Measurements from ENCODE around the gene C1S. TPM values are rescaled to one million over a fixed set of nuclear protein-coding genes. Genes with fewer than 3 reads are reported as not detected.

Gene C1S
- total and polyA plus RNA-seq, 9 of the 15 experiments (the other 6 are each of a cell fraction or from before 2014, with no cell fraction given): 0.08 to 0.84 (median 0.27) TPM

DNA sequence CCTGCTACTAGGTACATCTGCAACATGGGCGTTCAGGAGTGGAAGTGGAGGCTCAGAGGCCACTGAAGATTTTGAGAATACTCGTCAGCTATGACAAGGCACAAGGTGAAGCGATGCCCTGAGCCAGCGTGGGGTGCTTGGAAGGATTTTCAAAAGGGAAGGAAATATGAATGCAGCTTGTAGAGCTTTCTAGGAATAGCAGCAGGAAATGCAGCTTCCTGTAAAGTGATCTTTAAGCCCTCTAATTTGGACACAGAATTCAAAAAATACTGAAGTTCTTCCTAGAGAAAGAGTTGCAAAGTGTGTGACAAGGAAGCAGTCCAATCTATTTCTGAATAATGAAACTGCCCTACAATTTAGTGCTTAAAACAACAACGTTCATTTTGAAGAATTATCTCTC, 13.2 kb upstream of the C1S start:
- H3K79me2 ChIP-seq (ENCODE audit: control insufficient read depth, insufficient read depth, low read length): no peaks in the 10 kb centered on the region
- ATAC-seq (no peak), DNase-seq (ENCODE audit: extremely low read depth in 1 of 4, low spot score in 3 of 4) (no peak), FAIRE-seq (no peak)
- no peaks in the 10 kb centered on the region for H3K36me3 ChIP-seq (ENCODE audit: control insufficient read depth, insufficient read depth, low read length)
- peak overlapping the region; percentile 74 for H2AFZ ChIP-seq (ENCODE audit: low read depth, low read length)
- intact Hi-C loops (cut with micrococcal nuclease): no loop called here
- no peak overlapping the region for H3K27ac ChIP-seq (ENCODE audit: extremely low read depth, low read depth, low read length)
- H3K4me1 ChIP-seq (replicated peaks in 1 of 2; ENCODE audit: control insufficient read depth in 2 of 2, insufficient read depth in 2 of 2, low read length in 2 of 2): no peaks in the 10 kb centered on the region; a peak in 1 of 5 replicates
- H3K27me3 ChIP-seq (ENCODE audit: control insufficient read depth in 2 of 2, insufficient read depth in 2 of 2, low read length in 2 of 2): no peaks in the 10 kb centered on the region
- no peak overlapping the region for H3K4me3 ChIP-seq
- POLR2A ChIA-PET: interaction anchor here (0.7 kb wide), 1 partner anchor 10 kb away, joined by 3 read pairs; no protein-coding TSS in a partner anchor
- no TSS peak for BruUV-seq (replicated peaks)
- in situ Hi-C loops (cut with MboI): no loop called here
- TF ChIP-seq JUND (IDR thresholded peaks at IDR 0.05; ENCODE audit: borderline replicate concordance, low read depth, low read length) (no peak), JUND (tag; IDR thresholded peaks at IDR 0.05; ENCODE audit: borderline replicate concordance, low read depth, low read length) (no peak), TSC22D4 (tag; IDR thresholded peaks at IDR 0.05) (no peak), CTCFL (IDR thresholded peaks at IDR 0.05; ENCODE audit: borderline replicate concordance, insufficient read depth, low read depth, low read length, poor library complexity, severe bottlenecking) (no peak), SRF (CRISPR knock-in tag; IDR thresholded peaks at IDR 0.05) (no peak), GABPA (tag; conservative IDR thresholded peaks at IDR 0.05; ENCODE audit: low read depth) (no peak), MLLT1 (IDR thresholded peaks at IDR 0.05) (no peak), ATF3 (IDR thresholded peaks at IDR 0.05) (no peak), ATF3 (CRISPR knock-in tag; conservative IDR thresholded peaks at IDR 0.05) (no peak), CREBBP (IDR thresholded peaks at IDR 0.05; ENCODE audit: low read depth, low read length) (no peak)
- TF ChIP-seq, protein P1, sequence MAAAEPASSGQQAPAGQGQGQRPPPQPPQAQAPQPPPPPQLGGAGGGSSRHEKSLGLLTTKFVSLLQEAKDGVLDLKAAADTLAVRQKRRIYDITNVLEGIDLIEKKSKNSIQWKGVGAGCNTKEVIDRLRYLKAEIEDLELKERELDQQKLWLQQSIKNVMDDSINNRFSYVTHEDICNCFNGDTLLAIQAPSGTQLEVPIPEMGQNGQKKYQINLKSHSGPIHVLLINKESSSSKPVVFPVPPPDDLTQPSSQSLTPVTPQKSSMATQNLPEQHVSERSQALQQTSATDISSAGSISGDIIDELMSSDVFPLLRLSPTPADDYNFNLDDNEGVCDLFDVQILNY (CRISPR knock-in tag; IDR thresholded peaks at IDR 0.05): no peak
- no peak overlapping the region for H3K4me2 ChIP-seq (ENCODE audit: insufficient read depth, low read length)
- WGBS (ENCODE audit: insufficient coverage, low coverage, missing lambda C conversion rate): 43% methylated on average over 5 of the region's 5 CpGs
- H3K9ac ChIP-seq (ENCODE audit: insufficient read depth in 1 of 2, low read depth in 2 of 2, low read length in 2 of 2): no peak overlapping the region
- H3K9me1 ChIP-seq (ENCODE audit: control insufficient read depth, insufficient read depth, low read length): no peaks in the 10 kb centered on the region
- H4K20me1 ChIP-seq (replicated peaks; ENCODE audit: control insufficient read depth, insufficient read depth, low read length): no peaks in the 10 kb centered on the region
- CTCF ChIA-PET (ENCODE audit: low intra/inter-chr PET ratio): no interaction called here
- H3K9me3 ChIP-seq (replicated peaks; ENCODE audit: control insufficient read depth, insufficient read depth, low read depth, low read length): no peaks in the 10 kb centered on the region

Data from K562 (cell line).